Activated naive CD8-positive, alpha-beta T cell treated with anti-CD3 and anti-CD28 coated beads, Interleukin-2, amount 50 U/mL, for 24 hours (primary cell): ENCODE data around the gene PRICKLE2.

Source experiments
- ATAC-seq: fragments of 150-1000 bp; cut with Tn5 transposase; one replicate; pipeline ENCODE4 v1.10.0; 2021
- DNase-seq: peaks from one replicate; pipeline ENCODE4 v3.0.0; 2021
- H3K27ac Mint-ChIP-seq: one replicate; pipeline ENCODE4 v1.8.0; 2021; ENCODE audit warnings: mild to moderate bottlenecking, mixed read lengths
- H3K27me3 Mint-ChIP-seq: one replicate; pipeline ENCODE4 v1.8.0; 2021; ENCODE audit warnings: mixed read lengths
- H3K36me3 Mint-ChIP-seq: one replicate; pipeline ENCODE4 v1.8.0; 2021; ENCODE audit warnings: low read depth, mixed read lengths
- H3K4me1 Mint-ChIP-seq: one replicate; pipeline ENCODE4 v1.8.0; 2021; ENCODE audit warnings: mixed read lengths
- H3K4me3 Mint-ChIP-seq: one replicate; pipeline ENCODE4 v1.8.0; 2021; ENCODE audit warnings: mild to moderate bottlenecking, moderate library complexity, mixed read lengths
- H3K9me3 Mint-ChIP-seq: one replicate; pipeline ENCODE4 v1.8.0; 2021; ENCODE audit warnings: mixed read lengths

The PRICKLE2 gene

DNA sequence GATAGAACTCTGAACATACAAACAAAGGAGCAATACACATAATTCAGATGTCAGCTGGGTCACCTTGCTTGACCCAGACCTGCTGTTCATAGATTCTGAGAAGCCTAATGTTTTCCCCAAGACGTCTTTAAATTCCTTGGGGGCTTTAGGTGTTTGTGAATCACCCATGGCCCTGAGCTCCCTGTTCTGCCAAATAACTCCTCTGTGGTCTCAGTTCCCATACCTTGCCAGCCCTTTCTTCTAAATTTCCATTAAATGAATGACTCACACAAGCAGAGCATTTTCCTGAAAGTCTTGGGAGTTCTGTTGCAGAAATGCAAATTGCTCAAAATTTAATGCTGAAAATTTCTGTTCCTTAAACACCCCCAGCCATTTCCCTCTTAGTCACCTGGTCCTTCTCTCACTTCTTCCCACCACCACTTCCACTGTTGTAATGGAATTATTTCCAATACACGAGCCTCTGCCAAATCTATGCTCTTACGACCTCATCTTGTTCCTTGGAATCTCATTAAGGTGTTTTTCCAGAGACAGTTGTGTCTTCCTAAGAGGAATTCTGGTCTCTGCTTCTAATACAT is 168.6 kb downstream of the PRICKLE2 start:
- no peaks in the 10 kb centered on the region for H3K9me3 Mint-ChIP-seq
- H3K4me3 Mint-ChIP-seq, result no peak overlapping the region
- H3K27me3 Mint-ChIP-seq, result peaks cover 9% of the 10 kb centered on the region
- H3K36me3 Mint-ChIP-seq, result no peaks in the 10 kb centered on the region
- no peaks in the 10 kb centered on the region for H3K4me1 Mint-ChIP-seq
- DNase-seq (no peak), ATAC-seq (no peak)
- H3K27ac Mint-ChIP-seq, result peak overlapping the region; percentile 19

DNA sequence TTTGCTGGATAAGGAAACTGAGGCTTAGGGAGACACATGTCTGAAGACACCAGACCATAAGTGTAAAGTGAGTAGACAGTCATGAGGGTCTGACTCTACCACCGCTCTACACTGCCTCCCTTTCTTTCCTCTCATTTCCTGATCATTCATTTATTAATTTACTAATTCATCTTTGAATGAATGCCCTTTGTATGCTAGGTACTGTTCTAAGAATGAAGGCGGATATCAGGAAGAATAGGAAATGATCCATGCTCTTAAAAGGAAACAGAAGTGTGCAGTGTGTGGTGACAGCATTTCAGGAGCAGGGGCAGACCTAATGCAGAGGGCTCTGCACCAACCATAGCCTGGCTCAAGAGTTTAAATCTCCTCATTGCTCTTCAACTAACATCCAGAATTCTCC is 170.2 kb downstream of the PRICKLE2 start:
- Mint-ChIP-seq H3K36me3 (no peaks in the 10 kb centered on the region), H3K27me3 (peaks cover 9% of the 10 kb centered on the region), H3K4me3 (no peak overlapping the region), H3K9me3 (no peaks in the 10 kb centered on the region), H3K27ac (no peak overlapping the region), H3K4me1 (no peaks in the 10 kb centered on the region)
- DNase-seq, result no peak
- ATAC-seq, result no peak

DNA sequence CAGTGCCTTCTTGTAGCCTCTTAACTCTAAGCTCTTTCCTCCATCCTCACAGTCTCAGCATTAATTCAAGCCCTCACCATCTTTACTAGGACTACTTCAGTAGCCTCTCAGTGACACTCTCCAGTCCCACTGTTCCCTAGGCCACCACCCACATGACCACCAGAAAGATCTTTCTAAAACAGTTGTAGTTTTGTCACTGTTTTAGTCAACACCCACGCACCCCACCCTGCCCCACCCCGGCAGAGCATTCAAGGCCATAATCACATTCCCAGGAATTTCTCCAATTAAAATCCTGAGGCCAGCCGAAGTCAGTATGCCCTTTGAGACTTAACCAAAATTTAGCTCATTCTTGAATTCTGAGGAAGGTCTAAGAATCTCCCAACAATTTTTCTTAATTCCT is 170.8 kb downstream of the PRICKLE2 start:
- H3K27ac Mint-ChIP-seq, result no peak overlapping the region
- no peaks in the 10 kb centered on the region for H3K36me3 Mint-ChIP-seq
- H3K27me3 Mint-ChIP-seq, result peaks cover 13% of the 10 kb centered on the region
- no peaks in the 10 kb centered on the region for H3K4me1 Mint-ChIP-seq
- DNase-seq, result no peak
- no peak for ATAC-seq
- no peaks in the 10 kb centered on the region for H3K9me3 Mint-ChIP-seq
- H3K4me3 Mint-ChIP-seq, result no peak overlapping the region

DNA sequence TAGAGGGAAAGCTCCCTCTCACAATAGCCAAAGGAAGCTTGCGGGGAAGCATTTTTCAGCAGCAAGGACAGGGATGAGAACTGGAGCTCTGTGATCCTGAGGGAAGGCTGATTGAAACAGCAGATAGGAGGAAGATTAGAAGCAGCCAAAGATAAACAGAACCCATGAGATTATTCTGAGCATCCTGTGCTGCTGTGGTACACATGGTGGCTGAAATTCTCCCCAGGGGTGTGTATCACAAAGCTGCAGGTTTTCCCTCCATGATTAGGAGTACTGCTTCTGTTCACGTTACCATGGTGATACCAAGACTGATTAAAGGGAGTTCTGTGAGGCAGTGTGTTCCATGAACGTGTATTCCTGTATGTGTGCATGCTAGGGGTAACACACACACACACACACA is 171.7 kb downstream of the PRICKLE2 start:
- no peak for ATAC-seq
- Mint-ChIP-seq H3K27me3 (peaks cover 8% of the 10 kb centered on the region), H3K27ac (no peak overlapping the region), H3K4me1 (peaks cover 5% of the 10 kb centered on the region), H3K4me3 (no peak overlapping the region), H3K36me3 (no peaks in the 10 kb centered on the region), H3K9me3 (no peaks in the 10 kb centered on the region)
- DNase-seq, result no peak

DNA sequence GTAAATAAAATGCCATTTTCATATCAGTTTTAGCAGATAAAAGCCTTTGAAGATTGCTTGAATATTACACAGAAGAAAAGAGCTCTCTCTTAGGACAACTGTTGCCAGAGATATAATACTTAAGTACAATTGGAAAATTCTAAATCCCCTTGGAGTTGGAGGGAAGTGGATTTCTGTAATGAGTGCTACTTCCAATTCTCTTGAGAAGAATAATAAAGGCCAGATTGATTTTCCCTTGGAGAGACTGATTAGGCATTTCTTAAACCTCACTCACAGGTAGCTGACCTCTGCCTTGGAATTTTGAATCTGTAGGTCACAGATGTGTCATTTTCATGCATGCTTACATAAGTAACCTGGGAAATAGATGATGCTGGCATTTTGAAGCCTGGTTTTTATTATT is 172.1 kb downstream of the PRICKLE2 start:
- H3K36me3 Mint-ChIP-seq, result no peaks in the 10 kb centered on the region
- no peaks in the 10 kb centered on the region for H3K9me3 Mint-ChIP-seq
- no peak for ATAC-seq
- peaks cover 8% of the 10 kb centered on the region for H3K27me3 Mint-ChIP-seq
- H3K4me3 Mint-ChIP-seq, result no peak overlapping the region
- H3K27ac Mint-ChIP-seq, result no peak overlapping the region
- no peak for DNase-seq
- peaks cover 7% of the 10 kb centered on the region for H3K4me1 Mint-ChIP-seq

DNA sequence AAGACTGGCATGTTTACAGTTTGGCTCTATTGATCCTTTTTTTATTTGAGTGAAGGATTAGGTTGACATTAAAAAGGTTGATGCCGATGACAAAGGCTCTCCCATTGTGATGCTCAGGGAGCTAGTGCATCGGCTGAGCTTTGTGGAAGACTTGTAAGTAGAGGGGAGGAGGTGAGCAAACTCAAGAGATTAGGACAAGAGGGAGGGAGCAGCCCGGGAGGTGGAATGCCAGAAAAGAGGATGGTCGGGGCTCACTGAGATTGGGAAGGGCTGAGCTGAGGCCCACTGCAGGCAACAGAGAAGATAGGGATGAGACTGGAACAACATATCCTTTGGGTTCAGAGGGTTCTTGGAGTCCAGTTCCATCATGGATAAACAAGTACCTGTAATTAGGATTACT is 175.4 kb downstream of the PRICKLE2 start:
- DNase-seq (no peak), ATAC-seq (no peak)
- Mint-ChIP-seq H3K27me3 (peaks cover 23% of the 10 kb centered on the region), H3K27ac (no peak overlapping the region), H3K4me1 (peaks cover 7% of the 10 kb centered on the region), H3K9me3 (no peaks in the 10 kb centered on the region), H3K4me3 (no peak overlapping the region), H3K36me3 (no peaks in the 10 kb centered on the region)

DNA sequence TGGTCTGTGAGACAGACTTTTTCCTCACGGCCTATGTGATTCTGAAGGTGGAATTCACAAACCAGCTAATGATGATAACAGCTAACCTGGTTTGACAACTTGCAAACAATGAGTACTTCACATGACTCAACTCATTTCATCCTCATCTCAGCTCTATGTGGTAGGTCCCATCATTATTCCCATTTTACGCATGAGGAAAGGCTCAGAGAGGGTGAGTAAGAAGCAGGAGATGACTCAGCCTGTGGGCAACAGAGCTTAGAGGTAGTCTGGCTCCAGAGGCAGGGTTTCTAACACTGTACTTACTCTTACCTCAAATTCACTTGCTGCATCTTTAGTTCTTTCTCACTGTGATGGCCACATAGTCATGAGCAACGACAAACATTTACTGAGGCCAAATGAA is 176.1 kb downstream of the PRICKLE2 start:
- H3K4me1 Mint-ChIP-seq, result peaks cover 7% of the 10 kb centered on the region
- ATAC-seq, result peak; percentile 85
- H3K9me3 Mint-ChIP-seq, result no peaks in the 10 kb centered on the region
- no peaks in the 10 kb centered on the region for H3K36me3 Mint-ChIP-seq
- no peak overlapping the region for H3K27ac Mint-ChIP-seq
- H3K4me3 Mint-ChIP-seq, result no peak overlapping the region
- H3K27me3 Mint-ChIP-seq, result peaks cover 24% of the 10 kb centered on the region
- no peak for DNase-seq

DNA sequence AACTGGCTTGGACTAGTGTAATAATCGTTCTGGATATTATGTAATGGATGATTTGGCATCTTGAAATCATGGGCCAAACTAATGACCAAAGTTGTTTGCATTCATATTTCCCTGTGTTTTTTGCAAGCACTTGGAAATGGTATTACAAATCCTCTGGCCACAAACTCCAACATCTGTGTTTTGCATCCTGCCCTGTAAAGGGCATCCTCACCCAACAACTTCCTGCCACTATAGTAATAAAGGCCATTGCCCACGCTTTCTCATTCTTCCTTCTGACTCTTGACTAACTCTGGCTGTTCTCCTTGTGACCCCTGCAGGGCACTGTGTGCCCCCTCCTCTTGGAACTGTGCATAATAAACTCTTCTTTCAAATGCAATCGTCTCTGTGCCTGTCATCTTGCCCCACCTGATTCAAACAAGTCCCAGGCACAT is 176.6 kb downstream of the PRICKLE2 start:
- Mint-ChIP-seq H3K4me1 (peaks cover 7% of the 10 kb centered on the region), H3K4me3 (no peak overlapping the region), H3K9me3 (no peaks in the 10 kb centered on the region), H3K27me3 (peaks cover 24% of the 10 kb centered on the region), H3K36me3 (no peaks in the 10 kb centered on the region), H3K27ac (no peak overlapping the region)
- ATAC-seq, result peak; percentile 84
- no peak for DNase-seq

DNA sequence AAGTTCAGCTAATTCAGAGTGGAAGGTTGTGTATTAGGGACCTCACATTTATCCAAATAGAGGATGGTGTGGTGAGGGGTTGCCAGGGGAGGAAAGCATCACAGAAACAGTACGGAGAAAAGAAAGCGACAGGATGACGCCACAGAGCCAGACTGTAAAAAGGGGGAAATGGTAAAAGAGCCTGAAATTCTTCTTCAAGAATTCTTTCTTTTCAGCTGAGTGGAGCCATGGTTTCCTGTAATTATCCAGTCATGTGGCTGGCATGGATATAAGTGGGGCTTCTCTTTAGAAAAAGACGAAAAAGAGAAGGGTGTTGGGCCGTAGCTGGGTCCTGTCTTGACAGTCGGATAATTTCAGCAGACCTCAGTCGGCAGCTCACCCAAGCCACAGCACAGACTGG is 177.5 kb downstream of the PRICKLE2 start:
- Mint-ChIP-seq H3K27me3 (peaks cover 24% of the 10 kb centered on the region), H3K4me3 (no peak overlapping the region), H3K9me3 (no peaks in the 10 kb centered on the region), H3K4me1 (peaks cover 7% of the 10 kb centered on the region), H3K36me3 (no peaks in the 10 kb centered on the region), H3K27ac (no peak overlapping the region)
- ATAC-seq (no peak), DNase-seq (no peak)

DNA sequence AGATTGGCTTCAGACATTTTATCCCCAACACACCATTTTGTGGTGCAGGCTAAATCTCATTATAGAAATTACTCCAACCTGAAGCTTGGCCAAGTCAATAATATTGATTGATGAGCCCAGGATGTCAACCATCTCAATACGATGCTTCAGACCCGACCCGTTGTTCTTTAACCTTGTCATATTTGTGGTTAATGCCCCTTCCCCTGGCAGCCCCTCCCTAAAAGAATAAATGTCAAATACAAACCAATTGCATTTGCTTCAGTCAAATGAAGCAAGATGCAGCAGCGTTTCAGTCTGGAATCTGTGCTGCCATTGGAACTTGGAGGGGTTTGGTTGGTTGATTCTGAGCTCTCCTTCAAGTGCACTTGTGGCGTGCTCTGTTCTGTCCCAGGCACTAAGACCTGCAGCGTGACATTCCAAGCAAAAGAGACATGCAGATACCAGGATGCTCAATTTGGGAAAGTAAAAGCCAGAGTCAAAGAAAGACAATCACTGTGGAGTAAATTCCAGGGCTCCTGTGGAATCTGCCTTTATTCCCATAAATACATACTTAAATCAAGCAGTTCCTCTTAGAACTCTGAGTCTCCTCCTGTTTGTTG is 178.2 kb downstream of the PRICKLE2 start:
- Mint-ChIP-seq H3K4me1 (peaks cover 7% of the 10 kb centered on the region), H3K27me3 (peaks cover 24% of the 10 kb centered on the region), H3K27ac (no peak overlapping the region), H3K4me3 (no peak overlapping the region), H3K36me3 (no peaks in the 10 kb centered on the region), H3K9me3 (no peaks in the 10 kb centered on the region)
- no peak for DNase-seq
- no peak for ATAC-seq

DNA sequence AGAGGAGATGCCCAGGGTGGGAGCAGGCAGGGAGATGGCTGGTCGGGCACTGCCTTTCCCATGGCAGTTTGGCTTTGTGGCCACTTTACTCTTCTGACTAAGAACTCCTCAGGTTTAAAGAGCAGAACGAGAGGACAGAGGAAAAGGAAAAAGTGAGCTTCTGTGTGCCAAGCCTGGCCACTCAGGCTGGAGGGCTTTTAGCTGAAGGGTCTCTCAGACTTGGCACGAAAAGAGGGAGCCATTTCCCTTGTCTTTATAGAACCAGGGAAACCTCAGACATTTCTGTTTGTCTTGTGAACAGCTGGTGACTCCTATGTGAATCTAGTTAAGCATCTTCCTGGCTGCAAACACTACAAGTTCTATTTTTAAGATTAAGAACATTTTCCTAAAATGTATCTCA is 178.7 kb downstream of the PRICKLE2 start:
- Mint-ChIP-seq H3K4me1 (peaks cover 7% of the 10 kb centered on the region), H3K36me3 (no peaks in the 10 kb centered on the region), H3K9me3 (no peaks in the 10 kb centered on the region), H3K4me3 (no peak overlapping the region), H3K27ac (no peak overlapping the region), H3K27me3 (peaks cover 26% of the 10 kb centered on the region)
- no peak for DNase-seq
- no peak for ATAC-seq

DNA sequence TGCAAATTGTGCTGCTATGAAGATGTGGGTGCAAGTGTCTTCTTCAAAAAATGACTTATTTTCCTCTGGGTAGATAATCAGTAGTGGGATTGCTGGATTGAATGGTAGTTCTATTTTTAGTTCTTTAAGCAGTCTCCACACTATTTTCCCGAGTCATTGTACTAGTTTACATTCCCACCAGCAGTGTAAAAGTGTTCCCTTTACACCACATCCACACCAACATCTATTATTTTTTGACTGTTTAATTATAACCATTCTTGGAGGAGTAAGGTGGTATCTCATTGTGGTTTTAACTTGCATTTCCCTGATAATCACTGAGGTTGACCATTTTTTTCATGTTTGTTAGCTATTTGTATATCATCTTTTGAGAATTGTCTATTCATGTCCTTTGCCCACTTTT is 182.3 kb downstream of the PRICKLE2 start:
- Mint-ChIP-seq H3K27ac (no peak overlapping the region), H3K4me3 (no peak overlapping the region), H3K36me3 (no peaks in the 10 kb centered on the region), H3K27me3 (peaks cover 27% of the 10 kb centered on the region), H3K4me1 (no peaks in the 10 kb centered on the region), H3K9me3 (no peaks in the 10 kb centered on the region)
- ATAC-seq (no peak), DNase-seq (no peak)
